ENCODE measurements around the gene DDO. TPM values are rescaled to one million over a fixed set of nuclear protein-coding genes. Genes with fewer than 3 reads are reported as not detected.

The DDO gene
- total RNA-seq, 1 experiment from 2014 or later: 1.6 TPM

GRCh38 chr6:110356778-110357177, 58.6 kb downstream of the DDO start:
- BruUV-seq (replicated peaks): no TSS peak
- intact Hi-C loops (cut with micrococcal nuclease; ENCODE audit: unreplicated experiment): no loop called here
- no peak overlapping the region for H3K27ac Mint-ChIP-seq (ENCODE audit: unreplicated experiment)
- H3K27me3 Mint-ChIP-seq (ENCODE audit: unreplicated experiment): peaks cover 52% of the 10 kb centered on the region
- H3K4me3 Mint-ChIP-seq (ENCODE audit: low read depth, unreplicated experiment): no peak overlapping the region
- peaks cover 5% of the 10 kb centered on the region for H3K36me3 Mint-ChIP-seq (ENCODE audit: insufficient read depth, unreplicated experiment)
- CTCF ChIA-PET: no interaction called here
- H3K9me3 Mint-ChIP-seq (ENCODE audit: low read depth, unreplicated experiment): peaks cover 2% of the 10 kb centered on the region
- H3K4me1 Mint-ChIP-seq (ENCODE audit: low read depth, unreplicated experiment): peaks cover 30% of the 10 kb centered on the region
- no peak for TF ChIP-seq CTCF (IDR thresholded peaks at IDR 0.05; ENCODE audit: unreplicated experiment)
- DNase-seq: no peak

- peaks cover 21% of the 10 kb centered on the region for H3K4me1 Mint-ChIP-seq (ENCODE audit: low read depth, unreplicated experiment)
- no TSS peak for BruUV-seq (replicated peaks)
These were observed 59.6 kb downstream of the DDO start for GRCh38 chr6:110355727-110356126.

GRCh38 chr6:110355022-110355421, 60.4 kb downstream of the DDO start:
- peaks cover 5% of the 10 kb centered on the region for H3K36me3 Mint-ChIP-seq (ENCODE audit: insufficient read depth, unreplicated experiment)
- H3K27me3 Mint-ChIP-seq (ENCODE audit: unreplicated experiment): peaks cover 45% of the 10 kb centered on the region
- H3K27ac Mint-ChIP-seq (ENCODE audit: unreplicated experiment): no peak overlapping the region
- no peak overlapping the region for H3K4me3 Mint-ChIP-seq (ENCODE audit: low read depth, unreplicated experiment)
- peaks cover 14% of the 10 kb centered on the region for H3K4me1 Mint-ChIP-seq (ENCODE audit: low read depth, unreplicated experiment)
- no peak for DNase-seq
- intact Hi-C loops (cut with micrococcal nuclease; ENCODE audit: unreplicated experiment): no loop called here
- no peaks in the 10 kb centered on the region for H3K9me3 Mint-ChIP-seq (ENCODE audit: low read depth, unreplicated experiment)
- no TSS peak for BruUV-seq (replicated peaks)
- CTCF ChIA-PET: no interaction called here
- no peak for TF ChIP-seq CTCF (IDR thresholded peaks at IDR 0.05; ENCODE audit: unreplicated experiment)

More at GRCh38 chr6:110355727-110356126, 59.6 kb downstream of the DDO start:
- DNase-seq: no peak
- Mint-ChIP-seq H3K9me3 (ENCODE audit: low read depth, unreplicated experiment) (no peaks in the 10 kb centered on the region), H3K27me3 (ENCODE audit: unreplicated experiment) (peaks cover 45% of the 10 kb centered on the region), H3K36me3 (ENCODE audit: insufficient read depth, unreplicated experiment) (peaks cover 5% of the 10 kb centered on the region), H3K4me3 (ENCODE audit: low read depth, unreplicated experiment) (no peak overlapping the region), H3K27ac (ENCODE audit: unreplicated experiment) (no peak overlapping the region)
- CTCF ChIA-PET: no interaction called here
- no peak for TF ChIP-seq CTCF (IDR thresholded peaks at IDR 0.05; ENCODE audit: unreplicated experiment)
- intact Hi-C loops (cut with micrococcal nuclease; ENCODE audit: unreplicated experiment): no loop called here

DNA sequence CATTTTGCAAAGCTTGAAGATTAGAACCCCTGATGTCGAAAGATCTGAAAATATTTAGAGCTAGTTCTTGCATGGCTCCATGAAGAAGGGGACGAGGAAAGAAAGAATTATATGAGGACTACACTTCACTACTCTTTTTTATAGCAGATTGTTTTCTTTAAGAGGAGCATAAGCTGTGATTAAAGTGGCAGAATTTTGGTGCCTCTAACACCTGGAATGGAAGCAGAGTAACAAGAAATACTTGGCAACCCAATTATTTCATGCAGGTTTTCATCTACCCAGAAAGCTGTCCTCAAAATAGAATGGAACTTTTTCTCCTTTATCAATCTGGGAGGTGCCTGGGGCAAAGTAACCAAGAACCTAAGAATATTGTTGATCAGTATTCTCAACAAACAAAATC, 61.2 kb downstream of the DDO start:
- Mint-ChIP-seq H3K27ac (ENCODE audit: unreplicated experiment) (no peak overlapping the region), H3K4me1 (ENCODE audit: low read depth, unreplicated experiment) (peaks cover 6% of the 10 kb centered on the region)

More for the DNA sequence above, 61.2 kb downstream of the DDO start:
- no peaks in the 10 kb centered on the region for H3K9me3 Mint-ChIP-seq (ENCODE audit: low read depth, unreplicated experiment)
- CTCF ChIA-PET: interaction anchor here (0.6 to 0.7 kb wide), 2 partner anchors 19 to 192 kb away, joined by 3 to 14 read pairs; no protein-coding TSS in a partner anchor
- no TSS peak for BruUV-seq (replicated peaks)
- H3K27me3 Mint-ChIP-seq (ENCODE audit: unreplicated experiment): peaks cover 38% of the 10 kb centered on the region
- no peak for DNase-seq
- TF ChIP-seq CTCF (IDR thresholded peaks at IDR 0.05; ENCODE audit: unreplicated experiment): no peak
- no peak overlapping the region for H3K4me3 Mint-ChIP-seq (ENCODE audit: low read depth, unreplicated experiment)
- intact Hi-C loops (cut with micrococcal nuclease; ENCODE audit: unreplicated experiment): no loop called here
- peaks cover 5% of the 10 kb centered on the region for H3K36me3 Mint-ChIP-seq (ENCODE audit: insufficient read depth, unreplicated experiment)

Data from Calu3 (cell line).